ENCODE results near the gene CACNB1.

- TF ChIP-seq, protein P1, sequence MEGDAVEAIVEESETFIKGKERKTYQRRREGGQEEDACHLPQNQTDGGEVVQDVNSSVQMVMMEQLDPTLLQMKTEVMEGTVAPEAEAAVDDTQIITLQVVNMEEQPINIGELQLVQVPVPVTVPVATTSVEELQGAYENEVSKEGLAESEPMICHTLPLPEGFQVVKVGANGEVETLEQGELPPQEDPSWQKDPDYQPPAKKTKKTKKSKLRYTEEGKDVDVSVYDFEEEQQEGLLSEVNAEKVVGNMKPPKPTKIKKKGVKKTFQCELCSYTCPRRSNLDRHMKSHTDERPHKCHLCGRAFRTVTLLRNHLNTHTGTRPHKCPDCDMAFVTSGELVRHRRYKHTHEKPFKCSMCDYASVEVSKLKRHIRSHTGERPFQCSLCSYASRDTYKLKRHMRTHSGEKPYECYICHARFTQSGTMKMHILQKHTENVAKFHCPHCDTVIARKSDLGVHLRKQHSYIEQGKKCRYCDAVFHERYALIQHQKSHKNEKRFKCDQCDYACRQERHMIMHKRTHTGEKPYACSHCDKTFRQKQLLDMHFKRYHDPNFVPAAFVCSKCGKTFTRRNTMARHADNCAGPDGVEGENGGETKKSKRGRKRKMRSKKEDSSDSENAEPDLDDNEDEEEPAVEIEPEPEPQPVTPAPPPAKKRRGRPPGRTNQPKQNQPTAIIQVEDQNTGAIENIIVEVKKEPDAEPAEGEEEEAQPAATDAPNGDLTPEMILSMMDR (IDR thresholded peaks at IDR 0.05): peak; percentile 75 to 85 (median 82)
- TF ChIP-seq EP300 (IDR thresholded peaks at IDR 0.05): no peak
These were observed 22.4 kb downstream of the CACNB1 start for GRCh38 chr17:39174920-39175694.
